Fibroblast of pulmonary artery (primary cell): Measurements from ENCODE around the gene PDE11A.

Experiments used
- DNase-seq: peaks from one replicate; pipeline ENCODE4 v3.0.0-alpha.2; 2010; ENCODE audit warnings: low read depth
- H3K4me3 ChIP-seq: replicated peaks from 2 replicates; pipeline ENCODE4 v1.5.1; 2011; ENCODE audit warnings: low read depth, mild to moderate bottlenecking, control low read depth, low read length, moderate library complexity
- CTCF ChIP-seq: IDR thresholded peaks from 2 replicates; pipeline ENCODE4 v1.5.1; 2011; ENCODE audit warnings: mild to moderate bottlenecking, control low read depth, low read length, inconsistent platforms; ENCODE audit errors: missing control alignments

Gene PDE11A

GRCh38 chr2:177886824-177887223, 185.8 kb downstream of the PDE11A start:
- no peak overlapping the region for H3K4me3 ChIP-seq
- TF ChIP-seq CTCF, result no peak
- DNase-seq, result no peak

DNA sequence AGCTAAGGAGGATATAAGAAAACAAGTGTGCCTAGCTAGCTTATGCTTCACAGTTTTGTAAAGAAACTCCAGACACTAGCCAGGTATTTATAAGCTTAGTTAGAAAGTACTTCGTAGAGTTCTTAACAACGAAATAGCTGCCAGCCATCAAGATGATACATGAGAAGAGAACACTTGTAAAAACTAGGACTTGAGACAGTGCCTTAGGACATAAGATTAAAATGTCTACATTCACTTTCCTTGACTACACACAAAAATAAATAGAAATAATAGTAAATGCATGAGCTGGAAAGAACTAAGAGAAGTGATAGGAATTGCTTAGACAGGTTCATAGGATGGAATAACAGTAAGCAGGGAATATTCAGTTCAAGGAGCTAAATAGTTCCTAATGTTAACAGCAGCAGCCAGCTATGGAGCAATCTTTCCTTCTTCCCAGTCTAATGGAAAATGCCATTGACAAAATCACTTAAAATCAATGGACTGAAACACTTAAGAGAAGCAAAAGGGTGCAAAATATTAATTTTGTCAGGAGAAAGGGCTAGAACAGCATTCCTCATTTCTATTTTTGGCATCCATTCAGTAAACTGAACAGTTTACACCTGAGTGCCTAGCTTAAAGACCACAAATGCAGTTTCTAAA, 186.6 kb downstream of the PDE11A start:
- no peak for TF ChIP-seq CTCF
- no peak overlapping the region for H3K4me3 ChIP-seq
- DNase-seq, result no peak

DNA sequence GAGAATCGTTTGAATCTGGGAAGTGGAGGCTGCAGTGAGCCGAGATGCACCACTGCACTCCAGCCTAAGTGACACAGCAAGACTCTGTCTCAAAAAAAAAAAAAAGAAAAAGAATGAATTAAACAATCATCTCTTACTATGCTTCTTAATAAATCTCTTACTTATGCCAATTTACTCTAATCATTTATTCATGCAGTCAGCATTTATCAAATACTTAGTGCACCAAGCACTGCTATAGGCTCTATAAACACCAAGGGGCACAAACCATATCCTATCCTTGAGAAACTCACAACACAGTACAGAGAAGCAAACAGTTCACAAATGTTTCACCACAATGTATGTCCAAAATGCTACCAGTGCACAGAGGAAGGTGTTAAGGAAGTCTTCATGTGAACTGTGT, 189.4 kb downstream of the PDE11A start:
- no peak for TF ChIP-seq CTCF
- DNase-seq, result no peak
- no peak overlapping the region for H3K4me3 ChIP-seq

GRCh38 chr2:177882501-177882900, 190.1 kb downstream of the PDE11A start:
- DNase-seq, result no peak
- H3K4me3 ChIP-seq, result no peak overlapping the region
- no peak for TF ChIP-seq CTCF

DNA sequence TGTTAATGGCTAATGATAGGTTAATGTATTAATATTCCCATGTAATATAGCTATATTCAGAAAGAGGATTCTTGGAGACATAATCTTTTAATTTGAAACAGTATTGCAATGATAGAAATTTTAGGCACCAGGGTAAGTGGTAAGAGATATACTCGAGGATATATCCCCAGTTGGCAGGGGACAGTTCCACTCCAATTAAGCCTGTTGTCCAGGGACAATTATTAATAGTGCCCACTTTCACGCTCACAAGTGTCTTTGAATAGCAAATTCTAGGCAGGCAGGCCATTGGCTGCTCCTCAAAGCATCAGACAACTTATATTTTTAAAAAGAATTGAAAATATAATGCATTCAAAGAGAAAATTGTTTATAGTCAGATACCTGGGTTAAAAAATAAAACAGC, 190.7 kb downstream of the PDE11A start:
- TF ChIP-seq CTCF, result no peak
- DNase-seq, result no peak
- no peak overlapping the region for H3K4me3 ChIP-seq

- no peak for TF ChIP-seq CTCF
- no peak for DNase-seq
- no peak overlapping the region for H3K4me3 ChIP-seq
Measured at GRCh38 chr2:177881008-177881747, 191.4 kb downstream of the PDE11A start.

- no peak for TF ChIP-seq CTCF
- no peak overlapping the region for H3K4me3 ChIP-seq
- DNase-seq, result no peak
Measured at GRCh38 chr2:177880285-177880684, 192.3 kb downstream of the PDE11A start.
